HepG2 (cell line): Measurements from ENCODE around the gene CBX2. TPM values are rescaled to one million over a fixed set of nuclear protein-coding genes. Genes with fewer than 3 reads are reported as not detected.
A peak's percentile ranks its signal among the peaks of the same experiment; 100 is the strongest.

ENCODE experiments used
- AGO1 ChIP-seq: fragments of 200-400 bp; formaldehyde crosslinking; IDR thresholded peaks from 2 replicates; pipeline ENCODE4 v1.6.1; 2017; ENCODE audit warnings: mild to moderate bottlenecking, low read depth, low read length, moderate library complexity; ENCODE audit not compliant: poor library complexity, severe bottlenecking
- ATF5 ChIP-seq: sonication (generic); formaldehyde crosslinking; IDR thresholded peaks from 2 replicates; pipeline ENCODE4 v1.4.0; 2020; ENCODE audit warnings: mild to moderate bottlenecking, low read depth, missing genetic modification reagents
- CENPT ChIP-seq: sonication (generic); formaldehyde crosslinking; IDR thresholded peaks from 2 replicates; pipeline ENCODE4 v1.8.0; 2022; ENCODE audit warnings: low read depth, mild to moderate bottlenecking, moderate library complexity, missing genetic modification reagents
- IKZF4 ChIP-seq: sonication (generic); formaldehyde crosslinking; IDR thresholded peaks from 2 replicates; pipeline ENCODE4 v1.5.1; 2020; ENCODE audit warnings: borderline replicate concordance, mild to moderate bottlenecking, low read depth, missing genetic modification reagents; ENCODE audit errors: not compliant biosample characterization
- KDM1A ChIP-seq: IDR thresholded peaks from 2 replicates; pipeline ENCODE4 v1.6.1; 2016; ENCODE audit warnings: missing compliant biosample characterization
- KDM3A ChIP-seq: IDR thresholded peaks from 2 replicates; pipeline ENCODE4 v1.6.1; 2018; ENCODE audit warnings: low read depth, missing compliant biosample characterization
- KDM4B ChIP-seq: sonication (generic); formaldehyde crosslinking; IDR thresholded peaks from 2 replicates; pipeline ENCODE4 v1.4.0; 2020; ENCODE audit warnings: missing genetic modification reagents
- KLF11 ChIP-seq: IDR thresholded peaks from 2 replicates; pipeline ENCODE4 v1.6.1; 2016; ENCODE audit warnings: missing compliant biosample characterization
- MNT ChIP-seq: fragments of 450-650 bp; IDR thresholded peaks from 2 replicates; pipeline ENCODE4 v1.6.1; 2016
- NFYB ChIP-seq: sonication (generic); formaldehyde crosslinking; IDR thresholded peaks from 2 replicates; pipeline ENCODE4 v1.4.0; 2020; ENCODE audit warnings: missing genetic modification reagents
- RXRA ChIP-seq: sonication (generic); formaldehyde crosslinking; IDR thresholded peaks from 2 replicates; pipeline ENCODE4 v1.5.1; 2020; ENCODE audit warnings: missing genetic modification reagents
- SMARCE1 ChIP-seq: fragments of 450-650 bp; IDR thresholded peaks from 2 replicates; pipeline ENCODE4 v1.6.1; 2017; ENCODE audit warnings: borderline replicate concordance
- TAF15 ChIP-seq: fragments of 200-400 bp; formaldehyde crosslinking; IDR thresholded peaks from one replicate; pipeline ENCODE4 v1.6.1; 2018; ENCODE audit warnings: mild to moderate bottlenecking, low read depth, low read length; ENCODE audit not compliant: poor library complexity, severe bottlenecking
- ZBTB1 ChIP-seq: sonication (generic); formaldehyde crosslinking; IDR thresholded peaks from 2 replicates; pipeline ENCODE4 v1.4.0; 2020; ENCODE audit warnings: missing genetic modification reagents, borderline replicate concordance
- ZBTB33 ChIP-seq: sonication (generic); formaldehyde crosslinking; IDR thresholded peaks from 2 replicates; pipeline ENCODE4 v1.4.0; 2020; ENCODE audit warnings: missing genetic modification reagents
- ZBTB46 ChIP-seq: sonication (generic); formaldehyde crosslinking; IDR thresholded peaks from 2 replicates; pipeline ENCODE4 v1.4.0; 2020; ENCODE audit warnings: mild to moderate bottlenecking, missing genetic modification reagents, borderline replicate concordance
- ZNF263 ChIP-seq: sonication (generic); formaldehyde crosslinking; IDR thresholded peaks from 2 replicates; pipeline ENCODE4 v1.4.0; 2020; ENCODE audit warnings: missing genetic modification reagents
- ZNF383 ChIP-seq: sonication (generic); formaldehyde crosslinking; IDR thresholded peaks from 2 replicates; pipeline ENCODE4 v1.4.0; 2020; ENCODE audit warnings: missing genetic modification reagents, mild to moderate bottlenecking, borderline replicate concordance
- ZNF562 ChIP-seq: sonication (generic); formaldehyde crosslinking; IDR thresholded peaks from 2 replicates; pipeline ENCODE4 v1.8.0; 2022; ENCODE audit warnings: missing genetic modification reagents, borderline replicate concordance
- ZNF605 ChIP-seq: sonication (generic); formaldehyde crosslinking; IDR thresholded peaks from 2 replicates; pipeline ENCODE4 v1.8.0; 2022; ENCODE audit warnings: mild to moderate bottlenecking, missing genetic modification reagents
- ZNF776 ChIP-seq: sonication (generic); formaldehyde crosslinking; IDR thresholded peaks from 2 replicates; pipeline ENCODE4 v1.4.0; 2020; ENCODE audit warnings: mild to moderate bottlenecking, missing genetic modification reagents
- ZSCAN21 ChIP-seq: sonication (generic); formaldehyde crosslinking; IDR thresholded peaks from 2 replicates; pipeline ENCODE4 v1.8.0; 2022; ENCODE audit warnings: mild to moderate bottlenecking, missing genetic modification reagents, moderate library complexity, borderline replicate concordance
- polyA plus RNA-seq, 8 experiments: library from polyadenylated mRNA; depleted of rRNA in 3 of 8; stranded (reverse) in 7 of 8; unstranded in 1 of 8; fragments of >200 nt; fragmentation: Illumina TruSeq in 4 of 8; extraction: Trizol in 4 of 8; gene quantifications; 2 replicates each; pipeline versions ENCODE4 v1.2.1 to v1.2.3, GENCODE V29; 2011 to 2016; ENCODE audit warnings: low read depth in 4 of 8, missing spikeins in 1 of 8, mixed read lengths in 1 of 8; ENCODE audit not compliant: insufficient read depth in 1 of 8
- total RNA-seq, 5 experiments: library from RNA; depleted of rRNA; stranded (reverse); fragments of >200 nt; fragmentation: Illumina TruSeq; extraction: Trizol; gene quantifications; 2 replicates each; pipeline ENCODE4 v1.2.3, GENCODE V29; 2016; ENCODE audit warnings: low read depth in 1 of 5
- TF ChIP-seq, protein P1 (sequence below): sonication (generic); formaldehyde crosslinking; IDR thresholded peaks from 2 replicates; pipeline ENCODE4 v1.4.0; 2020; ENCODE audit warnings: mild to moderate bottlenecking, missing genetic modification reagents

The CBX2 gene
- total and polyA plus RNA-seq, 2 of the 13 experiments (the other 11 are each of a cell fraction or from before 2014, with no cell fraction given) = 14.5 to 31.1 TPM

DNA sequence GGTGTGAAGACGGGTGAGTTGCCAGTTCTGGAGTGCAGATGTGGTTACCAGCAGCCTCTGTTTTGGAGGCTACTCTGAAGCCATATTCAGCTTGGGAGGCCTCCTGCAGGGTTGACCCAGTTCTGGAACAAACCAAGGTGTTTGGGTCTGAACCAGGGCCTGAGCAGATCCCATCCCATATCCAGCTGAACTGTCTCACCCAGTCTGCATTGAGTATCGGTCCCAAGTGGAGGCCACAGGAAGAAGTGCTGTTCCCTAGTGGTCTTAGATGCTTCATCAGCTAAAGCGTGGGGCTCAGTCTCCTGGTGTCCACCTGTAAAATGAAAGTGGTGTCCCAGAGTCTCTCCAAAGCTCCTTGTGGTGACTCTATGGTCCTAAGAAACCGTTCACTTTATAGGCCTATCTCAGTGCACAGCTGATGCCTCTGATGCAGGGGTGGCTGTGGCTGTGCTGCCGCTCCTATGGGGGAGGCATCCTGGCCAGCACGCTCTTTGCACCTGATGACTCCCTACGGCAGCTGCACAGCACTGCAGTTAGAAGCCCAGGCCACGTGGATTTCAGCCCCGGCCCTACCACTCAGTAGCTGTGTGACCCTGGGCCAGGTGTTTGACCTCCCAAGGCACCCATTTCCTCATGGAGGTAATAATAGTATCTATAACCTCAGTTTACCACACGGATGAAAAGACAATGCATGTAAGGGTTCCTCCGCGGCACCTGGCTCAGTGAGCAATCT is 40.2 kb downstream of the CBX2 start (continued):
- TF ChIP-seq ZNF776 (CRISPR knock-in tag) (no peak), KDM3A (CRISPR knock-in tag) (0 out of 2 replicates have a peak, but pooled peaks have one; percentile 20), ZNF562 (CRISPR knock-in tag) (no peak), KDM1A (CRISPR knock-in tag) (no peak), KLF11 (no peak), AGO1 (no peak), MNT (peak; percentile 53), ZNF383 (CRISPR knock-in tag) (no peak), CENPT (CRISPR knock-in tag) (no peak), ATF5 (0 out of 2 replicates have a peak, but pooled peaks have one; percentile 27), SMARCE1 (no peak), ZBTB46 (CRISPR knock-in tag) (no peak), ZNF263 (peak; percentile 44; the same call in 1 of the 2 replicates), ZNF605 (CRISPR knock-in tag) (no peak), RXRA (CRISPR knock-in tag) (no peak), NFYB (CRISPR knock-in tag) (0 out of 2 replicates have a peak, but pooled peaks have one; percentile 14), IKZF4 (CRISPR knock-in tag) (no peak), KDM4B (CRISPR knock-in tag) (0 out of 2 replicates have a peak, but pooled peaks have one; percentile 20), ZSCAN21 (CRISPR knock-in tag) (0 out of 2 replicates have a peak, but pooled peaks have one; percentile 59), ZBTB1 (CRISPR knock-in tag) (no peak), ZBTB33 (CRISPR knock-in tag) (no peak), TAF15 (no peak)
- TF ChIP-seq, protein P1, sequence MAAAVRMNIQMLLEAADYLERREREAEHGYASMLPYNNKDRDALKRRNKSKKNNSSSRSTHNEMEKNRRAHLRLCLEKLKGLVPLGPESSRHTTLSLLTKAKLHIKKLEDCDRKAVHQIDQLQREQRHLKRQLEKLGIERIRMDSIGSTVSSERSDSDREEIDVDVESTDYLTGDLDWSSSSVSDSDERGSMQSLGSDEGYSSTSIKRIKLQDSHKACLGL = peak; percentile 53; the same call in 1 of the 2 replicates
